GM18499 (cell line): ENCODE data around the gene TBC1D3B.
"Not testable (repeated sequence)": the region's sequence is repeated elsewhere in the genome, so short reads cannot be mapped to it uniquely, and the experiment has no call there.

Experiments used
- ATAC-seq: cut with Tn5 transposase; IDR thresholded peaks from one replicate; pipeline ENCODE4 v1.9.1; 2021; ENCODE audit warnings: moderate number of reproducible peaks; ENCODE audit not compliant: insufficient read depth, unreplicated experiment

TBC1D3B gene

DNA sequence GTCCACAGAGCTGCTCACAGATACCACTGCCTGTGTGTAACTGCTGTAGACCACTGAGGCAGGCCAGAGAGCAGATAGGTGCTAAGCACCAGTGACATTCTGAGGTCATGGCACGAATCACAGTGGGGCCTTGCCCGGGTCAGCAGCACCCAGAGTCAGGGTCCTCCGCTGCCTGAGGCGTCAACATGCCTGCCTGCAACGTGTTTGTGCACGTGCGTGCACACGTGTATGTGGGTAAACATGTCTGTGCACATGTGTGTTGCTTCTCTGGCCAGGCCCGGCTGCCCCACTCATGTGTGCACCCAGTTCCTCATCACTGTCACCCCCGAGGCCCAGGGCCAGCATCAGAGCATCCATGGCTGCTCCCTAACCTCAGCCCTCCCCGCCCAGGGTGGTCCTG is at the start of gene TBC1D3B:
TSS of gene TBC1D3B (minus strand) at position 101 of the 400 bp plus-strand sequence. CDS start 1,586 bp downstream, outside the sequence.
- ATAC-seq, result not testable (repeated sequence)

DNA sequence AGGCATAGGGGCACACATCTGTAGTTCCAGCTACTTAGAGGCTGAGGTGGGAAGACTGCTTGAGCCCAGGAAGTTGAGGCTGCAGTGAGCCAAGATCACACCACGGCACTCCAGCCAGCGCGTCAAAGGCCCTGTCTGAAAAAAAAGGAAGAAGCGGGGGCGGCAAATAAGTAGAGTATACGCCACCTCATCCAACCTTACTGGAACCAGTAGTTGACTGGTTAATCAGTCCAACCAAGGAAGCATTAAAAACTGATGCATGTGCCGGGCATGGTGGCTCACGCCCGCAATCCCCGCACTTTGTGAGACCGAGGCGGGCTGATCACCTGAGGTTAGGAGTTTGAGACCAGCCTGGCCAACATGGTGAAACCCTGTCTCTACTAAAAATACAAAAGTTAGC is 46.5 kb upstream of the TBC1D3B start:
- ATAC-seq, result not testable (repeated sequence)

- ATAC-seq, result not testable (repeated sequence)
These were observed 45.2 kb upstream of the TBC1D3B start for GRCh38 chr17:36221581-36222100.

GRCh38 chr17:36220737-36221580 is 44.5 kb upstream of the TBC1D3B start:
- ATAC-seq, result not testable (repeated sequence)

GRCh38 chr17:36219556-36219955 is 43.1 kb upstream of the TBC1D3B start:
- ATAC-seq, result not testable (repeated sequence)

- not testable (repeated sequence) for ATAC-seq
These were observed 39.2 kb upstream of the TBC1D3B start for GRCh38 chr17:36215406-36216308.

GRCh38 chr17:36214918-36215317 is 38.5 kb upstream of the TBC1D3B start:
- no peak for ATAC-seq

- no peak for ATAC-seq
These were observed 37.3 kb upstream of the TBC1D3B start for GRCh38 chr17:36213695-36214094.

DNA sequence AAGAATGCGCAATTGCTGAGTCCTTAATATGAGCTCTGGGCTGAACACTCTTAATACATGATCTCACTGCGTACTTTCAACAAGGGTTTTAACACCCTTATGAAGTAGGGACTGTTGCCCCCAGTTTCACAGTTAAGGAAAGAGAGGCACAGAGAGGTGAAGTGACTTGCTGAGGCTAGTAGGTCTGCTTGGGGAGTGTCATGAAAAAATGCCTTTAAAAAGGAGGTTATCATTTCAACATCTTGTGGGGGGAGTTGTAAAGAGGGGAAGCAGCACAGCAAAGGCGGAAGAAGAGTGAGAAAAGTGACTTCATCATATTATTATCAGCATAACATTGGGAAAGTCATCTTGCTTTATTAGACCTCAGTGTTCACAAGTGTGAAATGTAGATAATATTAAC is 36.5 kb upstream of the TBC1D3B start:
- ATAC-seq, result no peak

DNA sequence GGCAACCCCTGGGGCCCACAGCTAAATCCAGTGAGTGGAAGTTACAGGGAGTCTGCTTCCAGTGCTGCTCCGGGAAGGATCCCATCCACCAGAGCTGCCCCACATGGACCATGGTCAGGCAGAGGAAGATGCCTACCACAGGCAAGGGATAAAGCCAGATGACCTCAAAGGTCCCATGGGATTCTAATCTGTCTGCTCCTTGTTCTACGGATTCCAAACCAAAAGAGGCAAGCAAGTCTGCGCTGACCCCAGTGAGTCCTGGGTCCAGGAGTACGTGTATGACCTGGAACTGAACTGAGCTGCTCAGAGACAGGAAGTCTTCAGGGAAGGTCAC is 35.8 kb upstream of the TBC1D3B start:
- no peak for ATAC-seq

- ATAC-seq, result not testable (repeated sequence)
These were observed 35.2 kb upstream of the TBC1D3B start for GRCh38 chr17:36211484-36212271.

DNA sequence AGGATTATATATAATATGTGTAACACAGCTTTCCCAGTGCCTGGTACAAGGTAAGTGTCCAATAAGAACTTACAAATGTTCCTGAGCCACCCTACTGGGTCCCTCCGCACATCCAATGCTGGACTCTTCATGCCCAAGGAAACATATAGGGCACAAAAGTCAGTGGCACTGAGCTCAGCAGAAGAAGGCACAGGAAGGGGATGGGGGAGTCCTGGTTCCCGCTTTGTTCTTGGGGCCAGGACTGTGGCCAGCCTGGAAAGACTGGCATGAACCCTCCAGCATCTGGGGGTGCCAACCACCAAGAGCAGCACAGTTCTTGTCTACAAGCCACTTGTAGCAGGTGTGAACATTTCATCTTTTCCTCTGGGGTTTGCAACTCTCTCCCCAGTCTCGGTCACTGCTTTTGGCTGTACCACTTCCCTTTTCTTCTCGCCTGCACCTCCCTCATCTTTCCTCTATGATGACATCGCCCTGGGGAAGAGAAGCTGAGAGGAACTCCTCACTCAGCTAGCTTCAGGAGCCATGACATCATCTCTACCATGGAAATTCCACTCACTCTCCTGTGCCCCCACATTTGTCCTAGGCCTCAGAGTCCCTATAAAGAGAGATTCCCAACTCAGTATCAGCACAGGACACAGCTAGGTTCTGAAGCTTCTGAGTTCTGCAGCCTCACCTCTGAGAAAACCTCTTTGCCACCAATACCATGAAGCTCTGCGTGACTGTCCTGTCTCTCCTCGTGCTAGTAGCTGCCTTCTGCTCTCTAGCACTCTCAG is 34.2 kb upstream of the TBC1D3B start, which contains the start of gene CCL4L2:
TSS of gene CCL4L2 (plus strand) at position 625 of the 773 bp plus-strand sequence.
- ATAC-seq, result peak; percentile 53

DNA sequence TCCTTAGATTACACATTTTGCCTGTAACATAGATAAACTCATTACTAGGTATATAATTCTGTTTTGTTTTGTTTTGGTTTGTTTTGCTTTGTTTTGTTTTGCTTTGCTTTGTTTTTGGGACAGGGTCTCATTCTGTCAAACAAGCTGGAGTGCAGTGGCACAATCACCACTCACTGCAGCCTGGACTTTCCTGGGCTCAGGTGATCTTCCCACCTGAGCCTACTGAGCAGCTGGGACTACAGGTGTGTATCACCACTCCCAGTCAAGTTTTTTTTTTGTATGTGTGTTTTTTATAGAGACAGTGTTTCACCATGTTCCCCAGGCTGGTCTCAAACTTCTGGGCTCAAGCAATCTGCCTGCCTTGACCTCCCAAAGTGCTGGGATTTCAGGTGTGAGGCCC is 33.1 kb upstream of the TBC1D3B start:
- ATAC-seq, result no peak

DNA sequence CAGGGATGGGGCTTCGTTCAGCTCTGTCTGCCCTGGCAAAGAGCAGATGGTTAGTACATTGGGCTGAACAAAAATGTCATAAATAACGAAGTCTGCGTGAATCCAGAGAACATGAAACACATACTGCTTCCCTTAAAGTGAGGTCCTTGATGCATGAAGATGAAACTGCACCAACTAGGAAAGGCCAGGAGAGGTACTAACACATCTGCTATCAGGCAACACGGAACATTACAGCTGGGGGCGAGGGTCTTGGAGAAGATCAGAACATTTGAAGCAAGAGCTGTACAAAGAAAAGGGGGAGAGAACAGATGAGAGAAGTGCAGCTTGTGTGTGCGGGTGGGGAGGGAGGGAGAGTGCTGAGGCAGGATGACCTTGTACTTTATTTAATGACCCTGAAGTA is 30.9 kb upstream of the TBC1D3B start:
- ATAC-seq, result not testable (repeated sequence)

GRCh38 chr17:36206486-36206821 is 30.0 kb upstream of the TBC1D3B start:
- ATAC-seq, result not testable (repeated sequence)

DNA sequence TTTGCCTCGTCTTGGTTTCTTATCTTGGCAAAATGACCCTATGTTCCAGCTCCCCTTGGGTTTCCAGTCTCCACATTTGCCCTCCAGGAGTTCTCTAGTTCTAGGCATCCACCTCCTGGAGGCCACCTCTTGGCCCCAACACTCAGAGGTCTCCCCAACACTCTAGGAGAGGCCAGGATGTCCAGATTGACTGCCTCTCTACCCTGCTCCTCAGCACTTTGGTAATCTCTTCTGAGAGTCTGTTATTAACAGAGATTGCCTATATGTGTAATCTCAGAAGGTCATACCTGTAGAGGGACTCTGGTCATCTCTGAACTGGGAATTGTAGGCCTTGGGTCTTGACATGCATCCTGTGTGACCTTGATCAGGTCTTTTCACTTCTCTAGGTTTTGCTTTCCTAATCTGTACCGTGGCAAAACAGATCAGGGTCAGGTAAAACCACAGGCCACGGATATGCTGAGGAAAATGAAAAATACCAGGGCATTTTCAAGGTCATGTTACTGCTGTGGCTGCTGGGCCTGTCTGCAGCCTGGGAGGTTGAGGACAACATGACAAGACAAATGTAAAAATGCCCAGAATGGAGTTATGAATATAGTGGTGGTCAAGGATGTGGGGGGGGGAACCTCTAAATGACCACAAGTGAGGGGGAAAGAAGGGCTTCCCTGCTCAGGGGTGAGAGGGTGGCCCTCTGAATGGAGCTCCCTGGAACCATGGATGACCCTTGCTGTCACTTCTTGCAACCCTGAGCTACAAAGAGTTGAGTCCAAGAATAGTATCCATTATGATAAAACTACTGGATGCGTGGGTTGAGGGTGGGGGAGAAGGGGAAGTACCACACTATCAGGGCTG is 29.4 kb upstream of the TBC1D3B start:
- ATAC-seq, result no peak

- ATAC-seq, result no peak
These were observed 28.5 kb upstream of the TBC1D3B start for GRCh38 chr17:36204724-36205500.

DNA sequence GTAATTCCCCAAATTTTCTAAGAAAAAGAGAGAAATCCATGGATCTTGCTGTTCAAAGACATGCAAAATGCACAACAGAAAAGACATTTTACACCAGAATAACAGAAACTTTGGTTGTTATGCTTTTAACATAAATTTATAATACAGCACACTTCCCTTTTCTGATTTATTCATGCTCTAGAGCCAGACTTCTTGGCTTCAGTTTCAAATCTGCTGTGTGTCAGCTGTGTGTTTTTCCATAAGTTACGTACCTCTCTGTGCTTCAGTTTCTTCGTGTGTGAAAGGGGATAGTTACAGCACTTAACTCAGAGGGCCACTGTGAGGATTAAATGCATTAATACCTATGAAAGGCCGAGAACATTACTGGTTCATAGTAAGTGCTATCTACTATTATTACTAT is 26.9 kb upstream of the TBC1D3B start:
- ATAC-seq, result no peak
